NOMO-1 treated with DMSO at 0.1 percent for 48 hours (cell line): ENCODE results near the gene MNDA.
A peak's percentile ranks its signal among the peaks of the same experiment; 100 is the strongest.

Experiments used
- DNase-seq: peaks from one replicate; lab custom pipeline; 2025; ENCODE audit not compliant: unreplicated experiment; lab: John Stamatoyannopoulos, UW

Gene MNDA

DNA sequence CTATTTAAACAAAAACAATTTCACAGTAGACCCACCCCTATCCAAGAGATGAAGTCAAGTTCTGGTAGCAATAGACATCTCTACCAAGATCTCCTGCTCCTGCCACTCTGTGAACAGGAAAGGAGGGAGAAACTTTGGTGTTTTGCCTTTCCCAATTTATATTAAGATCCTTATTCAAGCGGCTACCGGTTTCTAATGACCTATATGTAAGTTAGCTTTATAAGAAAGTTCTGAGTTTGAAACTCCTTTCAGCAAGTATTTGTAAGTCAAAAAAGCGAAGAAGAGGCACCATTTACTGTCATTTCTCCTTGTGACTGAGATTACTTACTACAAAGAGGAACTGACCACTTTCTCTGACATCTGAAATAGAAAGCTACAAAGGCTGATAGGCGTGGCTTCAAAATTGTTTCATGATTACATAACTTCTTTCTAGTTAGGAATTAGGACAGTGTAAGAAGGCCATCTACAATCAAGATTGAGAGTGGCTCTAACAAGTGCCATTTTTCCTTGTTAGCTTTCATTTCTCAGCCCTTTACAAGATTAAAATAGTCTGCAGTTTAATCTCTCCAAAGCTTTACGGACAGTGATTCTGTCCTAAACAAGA lies at the start of gene MNDA:
Gene MNDA, plus strand, starts transcription at position 448 of the 604 bp plus-strand sequence. CDS start 10,803 bp downstream, outside the sequence.
- peak; percentile 99 for DNase-seq

DNA sequence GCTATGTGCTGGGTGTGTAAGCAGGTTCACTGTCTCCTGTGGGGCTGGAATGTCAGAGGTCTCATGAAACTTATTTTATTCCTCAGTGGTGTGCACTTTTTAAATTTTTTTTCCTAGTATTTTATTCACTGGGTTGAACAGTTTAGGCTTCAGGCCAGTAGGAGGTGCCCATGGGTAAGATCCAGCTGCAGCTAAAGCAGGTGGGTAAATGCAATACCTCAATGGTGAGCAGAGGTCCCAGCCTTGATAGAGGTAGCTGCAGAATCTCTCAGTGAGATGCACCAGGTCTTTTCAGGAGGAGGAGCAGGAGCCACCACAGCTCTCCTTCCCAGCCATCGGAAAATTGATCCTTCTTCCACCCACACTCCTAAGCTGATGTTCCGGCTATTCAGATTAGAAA lies 37.5 kb upstream of the MNDA start:
- DNase-seq: peak; percentile 42

DNA sequence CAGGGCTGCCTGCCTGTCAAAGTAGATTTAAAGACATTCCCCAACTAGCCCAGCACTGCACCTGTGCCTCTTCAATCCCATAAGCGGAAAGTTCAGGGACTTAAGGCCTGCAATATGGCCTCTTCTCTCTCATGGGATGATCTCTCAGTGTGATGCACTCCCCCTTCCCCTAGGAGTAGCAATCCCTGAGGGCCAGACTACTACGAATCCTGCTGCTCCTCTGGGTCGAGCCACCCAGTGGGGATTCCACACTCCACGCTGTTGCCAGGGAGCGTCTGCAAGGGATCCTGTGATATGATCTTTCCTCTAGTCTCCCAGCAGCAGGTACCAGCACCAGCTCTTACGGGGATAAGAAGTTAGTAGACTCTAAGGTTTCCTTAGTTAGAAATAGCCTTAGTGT lies 36.9 kb upstream of the MNDA start:
- DNase-seq: no peak

DNA sequence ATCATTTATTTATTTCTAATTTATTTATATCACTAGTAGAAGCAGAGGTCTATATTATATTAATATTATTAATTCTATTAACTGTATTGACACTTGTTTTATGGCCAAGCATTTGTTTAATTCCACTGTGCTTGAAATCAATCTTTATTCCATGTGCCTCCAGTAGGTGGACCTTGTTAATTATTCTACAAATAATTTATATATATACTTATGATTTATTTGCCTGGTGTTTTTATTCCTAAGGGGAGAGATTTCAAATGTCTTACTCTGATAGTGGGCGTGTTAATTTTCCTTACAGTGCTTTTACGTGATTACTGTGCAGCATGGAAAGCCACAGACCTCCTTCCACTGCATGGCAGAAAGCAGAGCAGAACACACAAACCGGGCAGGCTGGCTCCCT lies 32.6 kb upstream of the MNDA start:
- no peak for DNase-seq

DNA sequence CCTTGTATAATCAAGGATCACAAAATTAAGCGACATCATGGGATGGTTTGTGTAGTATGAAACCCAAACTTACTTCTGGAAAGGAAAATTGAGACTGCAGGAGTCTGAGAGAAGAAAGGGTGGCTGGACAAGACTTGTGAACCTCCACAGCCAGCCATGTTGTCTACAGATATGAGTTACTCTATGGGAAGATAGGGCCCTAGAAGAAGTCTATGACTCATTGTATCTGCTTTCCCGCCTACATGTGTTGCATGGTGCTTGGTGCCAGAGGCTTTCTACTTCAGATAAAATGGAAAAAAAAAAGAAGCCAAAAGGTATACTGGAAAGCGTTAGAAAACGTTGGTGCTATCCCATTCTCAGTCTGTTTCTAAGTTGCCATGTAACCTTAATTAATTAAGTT lies 31.5 kb upstream of the MNDA start:
- DNase-seq: no peak

DNA sequence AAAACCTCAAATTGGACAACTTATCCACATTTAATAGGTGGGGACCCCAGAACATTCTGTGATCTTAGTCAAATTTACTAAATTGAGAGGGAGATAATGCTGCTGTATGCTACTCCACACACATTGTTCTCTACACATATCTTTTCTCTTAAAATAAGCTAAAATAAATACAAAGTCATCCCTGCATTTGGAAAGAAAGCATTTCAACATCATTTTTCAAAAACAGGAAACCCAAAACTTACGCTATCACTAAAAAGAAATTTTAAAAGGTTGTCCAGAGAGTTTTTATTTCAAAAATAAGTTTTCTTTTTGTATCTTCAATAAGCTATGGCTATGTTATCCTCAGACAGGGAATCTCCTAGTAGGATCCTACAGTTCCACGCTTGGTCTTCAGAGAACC lies 30.6 kb upstream of the MNDA start:
- peak; percentile 28 for DNase-seq

DNA sequence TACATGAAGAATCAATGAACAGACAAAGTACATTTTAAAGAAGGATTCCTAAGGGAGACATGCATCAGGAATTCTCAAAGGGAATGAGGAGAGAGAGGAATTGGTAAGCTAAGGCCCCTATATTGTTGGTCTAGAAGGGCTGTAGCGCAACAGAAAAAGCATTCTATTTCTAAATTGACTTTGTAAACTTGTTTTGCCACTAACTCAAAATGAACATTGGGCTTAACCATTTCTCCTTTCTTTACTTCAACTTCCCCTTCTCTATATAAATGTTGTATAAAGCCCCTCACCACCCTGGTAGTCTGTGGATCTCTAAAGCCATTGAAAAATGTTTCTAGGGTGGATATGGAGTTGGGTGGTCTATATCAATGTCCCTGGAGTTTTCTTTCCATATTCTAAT lies 29.8 kb upstream of the MNDA start:
- DNase-seq: peak; percentile 54

DNA sequence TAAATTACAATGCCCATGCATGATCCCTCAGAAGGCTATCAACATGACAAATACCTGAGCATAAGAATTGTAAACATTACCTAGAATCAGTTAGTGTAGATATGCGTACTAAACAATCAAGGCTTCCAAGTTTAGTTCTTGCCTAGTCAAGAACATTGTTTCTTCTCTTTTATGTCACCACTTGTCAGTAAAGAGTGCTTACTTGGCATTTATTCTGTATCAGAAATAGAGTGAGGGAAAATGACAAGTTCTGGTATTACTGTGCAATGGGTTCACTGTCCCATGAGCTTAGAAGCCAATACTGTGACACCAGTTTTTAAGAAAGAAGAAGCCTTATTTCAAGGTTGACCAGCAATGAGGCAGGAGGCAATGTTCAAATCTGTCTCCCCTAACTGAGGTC lies 27.5 kb upstream of the MNDA start:
- DNase-seq: no peak

DNA sequence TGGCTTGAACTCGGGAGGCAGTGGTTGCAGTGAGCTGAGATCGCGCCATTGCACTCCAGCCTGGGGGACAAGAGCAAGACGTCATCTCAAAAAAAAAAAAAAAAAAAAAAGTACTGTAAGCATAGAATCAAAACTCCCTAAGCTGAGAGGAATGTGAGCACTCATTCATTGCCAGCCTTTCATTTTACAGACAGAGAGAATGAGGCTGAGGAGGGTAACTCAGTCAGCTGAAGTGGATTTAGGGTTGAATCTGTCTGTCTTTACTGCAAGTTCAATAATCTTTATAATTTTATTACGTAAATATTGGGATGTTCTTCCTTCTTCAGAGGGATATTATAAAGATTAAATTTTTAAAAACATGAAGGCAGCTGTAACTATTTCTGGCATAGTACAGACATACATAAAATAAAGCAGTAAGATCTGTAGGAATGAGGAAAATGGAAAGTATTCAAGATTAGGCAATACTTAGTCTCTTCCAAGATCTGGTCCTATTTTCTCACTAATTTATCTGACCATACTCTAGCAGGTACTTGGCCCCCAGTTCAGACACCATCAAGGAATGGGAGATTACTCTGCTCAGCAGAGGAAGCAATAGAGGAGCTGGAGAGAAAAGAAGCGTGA lies 24.1 kb upstream of the MNDA start:
- DNase-seq: no peak

DNA sequence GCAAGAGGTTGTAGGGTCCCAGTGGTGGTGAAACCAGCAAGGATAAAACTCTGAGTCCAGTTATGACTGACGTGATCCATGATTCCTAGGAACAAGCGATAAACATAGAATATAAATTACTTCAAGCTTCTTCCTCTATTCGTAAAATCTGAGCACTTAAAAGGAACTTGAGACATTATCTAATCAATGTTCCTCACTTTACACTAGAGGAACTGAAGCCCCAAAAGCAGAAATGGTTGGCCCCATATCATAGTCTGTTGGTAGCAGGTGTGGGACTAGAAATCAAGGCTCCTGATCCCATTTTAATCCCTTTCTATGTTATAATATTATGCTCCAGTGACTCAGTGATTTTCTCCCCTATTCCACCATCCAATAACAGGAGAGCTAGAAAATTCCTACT lies 21.9 kb upstream of the MNDA start:
- peak; percentile 89 for DNase-seq

DNA sequence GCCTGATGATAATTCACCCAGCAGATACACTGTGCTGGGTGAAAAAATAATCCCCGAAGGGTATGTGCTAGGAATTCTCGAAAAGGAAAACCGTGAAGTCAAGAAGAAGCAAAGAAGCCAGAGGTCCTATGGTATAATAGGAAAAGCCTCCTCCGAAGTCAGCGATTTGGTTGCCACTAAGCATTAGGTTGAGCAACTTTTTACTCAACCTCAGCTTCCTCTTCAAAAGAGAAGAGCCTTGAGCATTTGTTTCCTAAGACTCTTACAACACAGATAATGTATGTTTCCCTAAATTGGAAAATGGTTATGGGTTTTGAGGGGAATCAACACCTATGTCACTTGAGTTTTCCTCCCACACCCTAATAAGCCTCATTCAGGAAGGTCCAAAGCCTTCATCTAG lies 21.3 kb upstream of the MNDA start:
- DNase-seq: peak; percentile 93

DNA sequence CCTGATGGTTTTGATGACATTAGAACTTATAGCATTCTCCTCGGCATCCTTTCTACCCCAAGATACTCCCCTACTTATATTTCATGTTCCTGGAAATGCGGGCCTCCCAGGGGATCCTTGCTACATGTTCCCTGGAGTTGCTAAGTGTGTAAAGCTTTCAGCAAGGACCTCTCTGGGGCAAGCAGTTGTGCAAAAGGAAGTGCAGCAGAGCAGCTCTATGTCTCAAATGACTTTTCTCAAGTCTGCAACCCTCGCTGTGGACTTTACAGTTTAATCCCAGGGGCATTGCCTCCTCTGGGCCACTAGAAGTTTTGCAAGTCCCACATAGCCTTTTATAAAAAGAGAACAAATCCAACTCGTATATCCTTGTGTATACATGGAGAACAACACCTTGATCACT lies 20.8 kb upstream of the MNDA start:
- peak; percentile 56 for DNase-seq

DNA sequence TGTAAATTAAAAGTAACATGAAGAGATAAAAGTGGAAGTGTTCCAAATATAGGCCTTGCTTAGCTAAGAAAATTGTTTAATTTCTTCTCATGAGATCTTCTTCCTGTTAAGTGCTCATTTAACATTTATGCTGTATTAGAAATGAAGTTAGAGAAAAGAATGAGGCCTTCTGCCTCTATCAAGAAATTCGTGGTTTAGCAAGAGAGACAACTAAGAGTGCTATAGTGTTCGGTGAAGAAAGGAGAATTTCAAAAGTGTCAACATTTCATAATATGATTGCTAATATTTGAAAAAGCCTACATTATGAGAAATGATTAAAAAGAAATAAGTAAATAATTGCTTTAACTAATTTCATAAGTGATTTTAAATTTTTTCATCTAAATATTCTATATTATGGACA lies 18.8 kb upstream of the MNDA start:
- DNase-seq: no peak

DNA sequence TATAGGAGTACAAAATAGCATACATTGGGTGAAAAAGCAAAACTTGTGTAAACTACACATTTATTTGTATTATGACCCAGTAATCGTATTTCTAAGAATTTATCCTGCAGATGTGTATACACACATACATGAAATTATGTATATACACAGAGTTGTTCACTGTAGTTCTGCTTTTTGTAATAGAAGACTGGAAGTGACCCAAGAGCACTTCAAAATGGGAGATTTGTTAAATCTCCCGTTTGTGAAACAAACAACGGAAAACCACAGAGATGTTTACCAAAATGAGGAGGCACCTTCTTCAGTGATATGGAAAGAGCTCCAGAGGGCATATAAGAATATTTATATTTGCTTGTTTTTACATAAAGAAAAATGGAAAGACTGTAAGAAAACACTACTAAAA lies 18.0 kb upstream of the MNDA start:
- DNase-seq: peak; percentile 69

DNA sequence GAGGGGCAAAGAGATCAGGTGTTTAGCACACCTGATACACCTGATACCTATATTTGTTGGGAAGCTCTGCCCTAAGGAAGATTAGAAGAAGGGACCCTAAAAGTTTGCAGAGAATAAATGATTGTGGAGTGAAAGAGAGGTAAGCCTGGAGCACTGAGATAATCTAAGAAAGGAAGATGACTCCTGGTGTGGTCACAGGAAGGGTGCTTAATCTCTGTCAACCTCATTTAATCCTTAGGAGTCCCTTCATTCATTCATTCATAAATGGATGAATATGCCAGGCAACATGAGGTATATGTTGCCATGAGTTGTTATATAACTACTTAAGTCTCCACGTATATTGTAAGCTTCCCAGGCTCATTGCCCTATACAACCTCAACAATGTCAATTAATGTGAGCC lies 16.2 kb upstream of the MNDA start:
- no peak for DNase-seq

DNA sequence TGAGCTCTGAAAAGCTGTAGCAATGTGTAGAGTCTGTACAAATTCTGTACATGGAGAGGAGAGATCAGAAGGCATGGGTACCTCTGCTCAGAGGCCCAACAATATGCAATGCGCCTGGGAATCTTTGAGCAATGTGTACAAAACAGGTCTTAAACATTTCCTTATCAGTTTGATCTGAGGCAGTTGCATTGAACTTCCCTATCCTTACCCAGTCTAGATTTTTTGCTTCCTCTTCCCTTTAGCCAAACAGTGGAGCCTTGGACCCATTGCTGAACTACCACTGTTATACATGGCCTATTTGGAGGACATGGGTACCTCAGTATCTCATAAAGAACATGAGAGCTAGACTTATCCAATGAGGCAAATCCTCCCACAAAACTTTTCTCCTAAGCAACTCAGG lies 12.6 kb upstream of the MNDA start:
- peak; percentile 80 for DNase-seq

DNA sequence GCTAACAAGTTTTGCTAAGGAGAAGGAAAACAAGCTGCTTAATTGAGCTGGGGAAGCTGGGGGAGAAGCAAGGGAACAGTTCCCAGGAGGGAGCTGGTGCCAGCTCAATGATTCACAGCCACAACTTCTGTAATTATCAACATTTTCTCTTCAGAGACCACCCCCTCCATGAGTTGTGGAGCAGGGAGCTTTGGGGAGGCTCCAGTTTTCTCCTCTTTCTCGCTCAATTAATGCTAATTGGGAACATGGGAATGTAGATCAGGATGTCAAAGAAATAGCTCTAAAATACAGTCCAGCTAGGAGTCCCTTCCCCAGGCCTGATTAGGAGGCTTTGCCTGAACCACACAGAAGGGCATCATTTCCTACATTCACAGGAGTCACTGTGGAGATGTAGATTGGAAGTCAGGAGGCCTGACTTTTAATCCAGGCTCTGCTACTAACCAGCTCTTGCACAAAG lies 12.1 kb upstream of the MNDA start:
- DNase-seq: no peak

DNA sequence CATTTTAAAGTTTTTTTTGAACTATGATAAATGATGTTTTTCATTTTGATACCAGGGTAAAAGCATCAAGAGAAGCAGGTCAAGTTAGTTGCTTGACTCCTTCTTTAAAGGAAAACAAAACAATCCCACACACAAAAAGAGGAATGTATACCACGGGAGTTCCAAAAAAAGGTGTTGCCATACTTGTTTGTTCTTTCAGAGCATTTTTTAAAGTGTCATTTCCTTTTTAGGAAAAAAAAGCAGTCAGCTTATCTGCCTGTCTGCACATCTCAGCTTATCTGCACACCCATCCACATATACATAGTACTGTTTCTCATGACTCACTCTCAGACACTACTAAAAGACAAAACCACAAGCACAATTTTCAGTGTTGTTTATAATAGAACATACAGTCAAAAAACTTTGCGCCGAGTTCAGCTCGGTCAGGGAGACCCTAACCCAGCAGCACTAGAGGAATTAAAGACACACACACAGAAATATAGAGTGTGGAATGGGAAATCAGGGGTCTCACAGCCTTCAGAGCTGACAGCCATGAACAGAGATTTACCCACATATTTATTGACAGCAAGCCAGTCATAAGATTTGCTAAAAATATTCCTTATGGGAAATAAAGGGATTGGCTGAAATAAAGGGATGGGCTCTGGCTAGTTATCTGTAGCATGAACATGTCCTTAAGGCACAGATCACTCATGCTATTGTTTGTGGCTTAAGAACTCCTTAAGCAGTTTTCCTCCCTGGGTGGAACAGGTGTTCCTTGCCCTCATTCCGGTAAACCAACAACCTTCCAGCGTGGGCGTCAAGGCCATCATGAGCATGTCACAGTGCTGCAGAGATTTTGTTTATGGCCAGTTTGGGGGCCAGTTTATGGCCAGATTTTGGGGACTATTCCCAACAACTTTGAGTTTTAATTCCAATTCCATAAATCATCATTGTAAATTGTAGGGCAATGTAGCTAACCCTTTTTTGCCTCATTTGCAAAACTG lies 11.4 kb upstream of the MNDA start:
- peak; percentile 61 for DNase-seq

DNA sequence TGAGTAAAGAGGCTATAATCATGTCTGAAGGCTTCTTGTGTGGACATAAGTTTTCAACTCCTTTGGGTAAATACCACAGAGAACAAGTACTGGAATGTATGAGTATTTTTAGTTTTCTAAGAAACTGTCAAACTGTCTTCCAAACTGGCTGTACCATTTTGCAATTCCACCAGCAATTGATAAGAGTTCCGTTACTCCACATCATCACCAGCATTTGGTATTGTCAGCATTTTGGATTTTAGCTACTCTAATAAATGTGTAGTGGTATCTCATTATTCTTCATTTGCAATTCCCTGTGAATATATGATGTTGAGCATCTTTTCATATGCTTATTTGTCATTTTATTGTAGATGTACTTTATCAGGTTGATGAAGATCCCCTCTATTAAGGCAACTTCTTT lies 9.4 kb upstream of the MNDA start:
- no peak for DNase-seq

DNA sequence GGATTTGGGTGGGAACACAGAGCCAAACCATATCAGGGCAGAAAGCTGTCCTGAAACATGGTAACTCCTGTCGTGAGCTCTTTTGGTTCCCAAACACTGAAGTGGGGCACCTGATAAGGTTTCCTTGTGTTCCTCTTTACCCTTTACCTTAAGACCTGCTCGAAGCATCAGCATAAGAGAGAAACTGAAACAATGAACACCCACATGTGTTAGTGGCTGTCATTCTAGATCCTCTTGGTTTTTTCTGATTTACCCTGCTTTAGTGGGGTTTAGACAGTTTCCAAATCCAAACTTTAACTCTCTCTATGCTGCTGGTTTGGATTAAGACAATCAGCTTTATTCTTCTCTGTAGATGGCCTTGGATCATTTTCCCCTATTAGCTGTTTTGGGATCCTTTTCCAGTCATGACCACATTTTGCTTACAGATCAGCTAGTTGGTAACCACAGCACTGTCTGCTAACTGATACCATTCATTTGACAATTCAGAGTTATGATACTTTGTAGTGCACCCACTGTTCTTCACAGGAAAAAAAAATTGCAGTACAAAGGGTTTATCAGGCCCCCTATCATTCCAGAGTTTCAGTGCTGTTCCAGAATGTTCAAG lies 975 bp upstream of the MNDA start:
- DNase-seq: no peak

DNA sequence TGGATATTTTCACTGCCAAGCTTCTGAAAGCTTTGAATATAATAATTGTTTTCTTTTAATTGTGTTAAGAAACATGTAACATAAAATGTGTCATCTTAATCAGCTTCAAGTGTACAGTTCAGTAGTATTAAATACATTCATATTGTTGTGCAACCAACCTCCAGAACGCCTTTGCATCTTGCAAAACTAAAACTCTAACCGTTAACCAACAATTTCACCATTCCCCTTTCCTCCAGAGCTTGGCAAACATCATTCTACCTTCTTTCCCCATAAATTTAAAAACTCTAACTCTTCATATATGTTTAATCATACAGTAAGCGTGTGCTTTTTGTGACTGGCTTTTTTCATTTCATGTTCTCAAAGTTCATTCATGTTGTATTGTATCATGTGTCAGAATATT lies 2.1 kb downstream of the MNDA start:
- peak; percentile 82 for DNase-seq

DNA sequence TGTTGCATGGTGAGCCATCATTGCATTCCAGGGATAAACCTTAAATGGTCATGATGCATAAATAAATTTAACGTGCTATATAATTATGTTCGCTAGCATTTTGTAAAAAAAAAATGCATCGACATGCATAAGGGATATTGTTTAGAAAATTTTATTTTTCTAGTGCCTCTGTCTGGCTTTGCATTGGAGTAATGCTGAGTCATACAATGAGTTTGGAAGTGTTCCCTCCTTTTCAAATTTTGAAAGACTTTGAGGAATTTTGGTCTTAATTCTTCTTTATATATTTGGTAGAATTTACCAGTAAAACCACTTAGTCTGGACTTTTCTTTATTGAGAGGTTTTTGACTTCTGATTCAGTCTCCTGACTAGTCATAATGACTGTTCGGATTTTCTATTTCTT lies 4.9 kb downstream of the MNDA start:
- no peak for DNase-seq
